ENCODE measurements around the gene PTPRC. TPM values are rescaled to one million over a fixed set of nuclear protein-coding genes. Genes with fewer than 3 reads are reported as not detected.

Gene PTPRC
- total RNA-seq, 1 experiment from 2014 or later = 1.4 TPM

GRCh38 chr1:198700016-198700392, 61.2 kb downstream of the PTPRC start:
- Histone ChIP-seq H3K27me3 (ENCODE audit: control insufficient read depth, insufficient read depth, low read length) (peaks cover 5% of the 10 kb centered on the region), H3K4me3 (ENCODE audit: low read depth in 2 of 2, low read length in 2 of 2) (no peak overlapping the region), H3K9me3 (ENCODE audit: control insufficient read depth, insufficient read depth, low read depth, low read length) (no peaks in the 10 kb centered on the region), H3K27ac (ENCODE audit: low read length) (no peak overlapping the region), H3K4me1 (ENCODE audit: control insufficient read depth, insufficient read depth, low read length) (no peaks in the 10 kb centered on the region), H3K36me3 (ENCODE audit: control insufficient read depth, insufficient read depth, low read length) (no peaks in the 10 kb centered on the region; the same call in 1 of the 2 replicates)
- CTCF ChIA-PET = no interaction called here
- intact Hi-C loops (cut with micrococcal nuclease; ENCODE audit: unreplicated experiment) (no loop called here), in situ Hi-C loops (cut with HindIII; ENCODE audit: low pct_unique_long_range_greater_than_20kb, low sequenced_read_pairs) (no loop called here)
- ATAC-seq = no peak
- POLR2A ChIA-PET = no interaction called here
- BruUV-seq (replicated peaks) = no TSS peak
- DNase-seq (ENCODE audit: low read depth, low spot score) = no peak
- TF ChIP-seq CTCF (IDR thresholded peaks at IDR 0.05) (no peak), TCF7L2 (IDR thresholded peaks at IDR 0.05; ENCODE audit: low read depth, low read length) (no peak), SIN3A (IDR thresholded peaks at IDR 0.05; ENCODE audit: borderline replicate concordance, insufficient read depth, low read depth, low read length) (no peak), REST (IDR thresholded peaks at IDR 0.05; ENCODE audit: insufficient read depth in 1 of 2, low read depth in 2 of 2, low read length in 1 of 2) (no peak)

- DNase-seq (ENCODE audit: low read depth, low spot score) (no peak), ATAC-seq (no peak)
- Histone ChIP-seq H3K4me1 (ENCODE audit: control insufficient read depth, insufficient read depth, low read length) (no peaks in the 10 kb centered on the region), H3K36me3 (ENCODE audit: control insufficient read depth, insufficient read depth, low read length) (no peaks in the 10 kb centered on the region; the same call in 1 of the 2 replicates), H3K9me3 (ENCODE audit: control insufficient read depth, insufficient read depth, low read depth, low read length) (no peaks in the 10 kb centered on the region), H3K27ac (ENCODE audit: low read length) (no peak overlapping the region), H3K27me3 (ENCODE audit: control insufficient read depth, insufficient read depth, low read length) (peaks cover 5% of the 10 kb centered on the region), H3K4me3 (ENCODE audit: low read depth in 2 of 2, low read length in 2 of 2) (no peak overlapping the region)
- POLR2A ChIA-PET = no interaction called here
- intact Hi-C loops (cut with micrococcal nuclease; ENCODE audit: unreplicated experiment) (no loop called here), in situ Hi-C loops (cut with HindIII; ENCODE audit: low pct_unique_long_range_greater_than_20kb, low sequenced_read_pairs) (no loop called here)
- CTCF ChIA-PET = no interaction called here
- TF ChIP-seq POLR2AphosphoS5 (IDR thresholded peaks at IDR 0.05; ENCODE audit: low read depth, low read length) (no peak), REST (IDR thresholded peaks at IDR 0.05; ENCODE audit: insufficient read depth in 1 of 2, low read depth in 2 of 2, low read length in 1 of 2) (no peak), SIN3A (IDR thresholded peaks at IDR 0.05; ENCODE audit: borderline replicate concordance, insufficient read depth, low read depth, low read length) (no peak), TCF7L2 (IDR thresholded peaks at IDR 0.05; ENCODE audit: low read depth, low read length) (no peak), CTCF (IDR thresholded peaks at IDR 0.05) (no peak)
- BruUV-seq (replicated peaks) = no TSS peak
Measured at GRCh38 chr1:198700396-198700795, 61.6 kb downstream of the PTPRC start.
